VCaP (cell line): Measurements from ENCODE around the gene OBSL1.

Experiments used
- H3K27ac ChIP-seq: fragments of 450-650 bp; 2 replicates; pipeline ENCODE4 v1.5.1; 2017
- TF ChIP-seq, protein P1 (sequence below): fragments of 450-650 bp; conservative IDR thresholded peaks from 2 replicates; pipeline ENCODE4 v1.5.1; 2017; ENCODE audit warnings: mild to moderate bottlenecking, moderate library complexity

The OBSL1 gene

DNA sequence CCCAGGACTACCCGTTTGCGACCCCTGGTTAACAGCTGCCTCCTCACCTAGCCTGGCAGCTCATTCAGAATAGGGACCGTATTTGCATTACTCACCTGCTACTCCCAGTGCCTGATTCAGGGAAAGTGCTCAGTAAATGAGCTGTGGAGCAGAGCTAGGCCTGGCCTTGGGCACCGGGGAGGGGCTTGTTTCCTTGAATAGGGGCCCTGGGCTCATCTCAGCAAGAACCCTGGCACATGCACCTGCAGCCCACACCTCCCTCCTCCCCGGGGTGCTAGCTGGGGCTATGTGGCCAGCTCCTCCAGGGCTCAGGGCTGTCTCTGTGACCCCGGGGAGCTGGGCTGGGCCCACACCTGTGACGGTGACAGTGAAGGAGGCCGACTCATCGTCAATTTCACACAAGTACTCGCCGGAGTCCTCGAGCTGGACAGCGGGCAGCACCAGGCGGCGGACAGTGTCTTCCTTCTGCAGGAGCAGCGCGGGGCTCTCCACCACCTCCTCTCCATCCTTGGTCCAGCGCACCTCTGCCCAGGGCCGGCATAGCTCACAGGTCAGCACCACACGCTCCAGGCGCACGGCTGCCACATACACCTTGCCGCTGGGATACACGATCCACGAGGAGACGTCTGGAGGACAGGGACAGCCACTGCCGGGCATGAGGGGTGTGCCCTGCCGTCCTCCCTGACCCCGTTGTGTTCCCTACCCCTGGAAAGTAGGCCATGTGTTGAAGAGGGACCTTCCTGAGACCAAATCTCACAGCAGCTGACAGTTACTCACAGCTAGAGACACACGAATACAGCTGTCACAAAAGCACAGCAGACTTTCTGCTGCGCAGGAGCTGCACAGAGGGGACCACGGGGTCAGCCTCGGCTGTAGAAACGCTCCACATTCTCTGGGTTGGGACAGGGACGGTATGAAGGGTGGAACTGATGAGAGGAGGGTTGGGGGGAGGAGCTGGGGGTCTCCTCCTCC is 9.0 kb downstream of the OBSL1 start:
- TF ChIP-seq, protein P1, sequence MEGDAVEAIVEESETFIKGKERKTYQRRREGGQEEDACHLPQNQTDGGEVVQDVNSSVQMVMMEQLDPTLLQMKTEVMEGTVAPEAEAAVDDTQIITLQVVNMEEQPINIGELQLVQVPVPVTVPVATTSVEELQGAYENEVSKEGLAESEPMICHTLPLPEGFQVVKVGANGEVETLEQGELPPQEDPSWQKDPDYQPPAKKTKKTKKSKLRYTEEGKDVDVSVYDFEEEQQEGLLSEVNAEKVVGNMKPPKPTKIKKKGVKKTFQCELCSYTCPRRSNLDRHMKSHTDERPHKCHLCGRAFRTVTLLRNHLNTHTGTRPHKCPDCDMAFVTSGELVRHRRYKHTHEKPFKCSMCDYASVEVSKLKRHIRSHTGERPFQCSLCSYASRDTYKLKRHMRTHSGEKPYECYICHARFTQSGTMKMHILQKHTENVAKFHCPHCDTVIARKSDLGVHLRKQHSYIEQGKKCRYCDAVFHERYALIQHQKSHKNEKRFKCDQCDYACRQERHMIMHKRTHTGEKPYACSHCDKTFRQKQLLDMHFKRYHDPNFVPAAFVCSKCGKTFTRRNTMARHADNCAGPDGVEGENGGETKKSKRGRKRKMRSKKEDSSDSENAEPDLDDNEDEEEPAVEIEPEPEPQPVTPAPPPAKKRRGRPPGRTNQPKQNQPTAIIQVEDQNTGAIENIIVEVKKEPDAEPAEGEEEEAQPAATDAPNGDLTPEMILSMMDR, result no peak

DNA sequence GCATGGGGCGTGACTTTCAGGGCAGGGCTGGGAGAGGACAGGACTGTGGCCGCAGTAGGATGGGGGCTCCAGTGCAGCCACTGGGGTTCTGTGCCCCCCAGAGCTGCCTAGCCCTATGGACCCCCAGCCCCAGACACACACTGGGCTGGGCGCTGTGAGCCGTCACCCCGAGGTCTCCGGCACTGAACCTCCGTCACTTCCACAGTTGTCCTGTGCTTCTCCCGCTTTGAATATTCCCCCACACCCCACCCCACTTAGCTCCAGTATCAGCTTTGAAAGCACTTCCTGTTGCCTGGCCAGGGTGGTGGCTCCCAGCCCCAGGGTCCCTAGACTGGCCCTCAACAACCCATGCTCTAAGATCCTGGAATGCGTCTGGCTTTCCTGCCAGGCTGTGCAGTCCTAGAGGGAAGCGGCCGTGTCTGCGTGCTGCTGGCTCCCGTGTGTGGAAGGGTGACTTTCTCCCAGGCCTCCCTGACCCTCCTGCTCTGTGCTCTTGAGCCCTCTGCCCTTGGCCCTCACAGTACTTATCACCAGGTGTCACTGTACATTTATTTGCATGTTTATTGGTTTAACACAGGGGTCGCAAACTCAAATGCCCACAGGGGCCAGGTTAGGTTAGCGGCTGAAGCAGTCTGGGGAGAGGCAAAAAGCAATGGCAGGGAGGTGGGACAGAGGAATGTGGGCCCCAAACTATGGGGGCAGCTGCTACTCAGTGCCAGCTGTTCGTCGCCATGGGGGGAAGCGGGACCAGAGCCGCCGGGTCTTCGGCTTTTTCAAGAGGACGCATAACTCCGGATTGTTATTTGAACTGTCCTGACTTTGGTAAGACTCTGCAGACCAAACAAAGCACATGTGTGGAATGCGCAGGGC is 9.9 kb downstream of the OBSL1 start:
- H3K27ac ChIP-seq, result no peak overlapping the region
- TF ChIP-seq, protein P1, result no peak

More for the DNA sequence above, 9.0 kb downstream of the OBSL1 start:
- H3K27ac ChIP-seq, result no peak overlapping the region

DNA sequence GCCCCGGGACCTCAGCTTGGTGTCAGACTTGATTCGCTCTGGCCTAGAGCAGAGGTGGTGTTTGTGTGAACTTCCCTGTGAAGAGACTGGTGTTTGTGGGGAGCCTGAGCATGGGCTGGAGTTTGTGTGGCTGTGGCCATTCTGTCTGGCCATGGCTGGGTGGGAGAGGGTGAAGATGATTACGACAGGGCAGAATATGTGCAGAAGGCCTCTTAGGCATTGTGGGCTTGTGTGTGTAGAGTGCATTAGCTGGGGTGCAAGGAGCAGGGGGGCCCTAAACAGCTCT is 10.5 kb downstream of the OBSL1 start:
- TF ChIP-seq, protein P1, result no peak
- H3K27ac ChIP-seq, result no peak overlapping the region

DNA sequence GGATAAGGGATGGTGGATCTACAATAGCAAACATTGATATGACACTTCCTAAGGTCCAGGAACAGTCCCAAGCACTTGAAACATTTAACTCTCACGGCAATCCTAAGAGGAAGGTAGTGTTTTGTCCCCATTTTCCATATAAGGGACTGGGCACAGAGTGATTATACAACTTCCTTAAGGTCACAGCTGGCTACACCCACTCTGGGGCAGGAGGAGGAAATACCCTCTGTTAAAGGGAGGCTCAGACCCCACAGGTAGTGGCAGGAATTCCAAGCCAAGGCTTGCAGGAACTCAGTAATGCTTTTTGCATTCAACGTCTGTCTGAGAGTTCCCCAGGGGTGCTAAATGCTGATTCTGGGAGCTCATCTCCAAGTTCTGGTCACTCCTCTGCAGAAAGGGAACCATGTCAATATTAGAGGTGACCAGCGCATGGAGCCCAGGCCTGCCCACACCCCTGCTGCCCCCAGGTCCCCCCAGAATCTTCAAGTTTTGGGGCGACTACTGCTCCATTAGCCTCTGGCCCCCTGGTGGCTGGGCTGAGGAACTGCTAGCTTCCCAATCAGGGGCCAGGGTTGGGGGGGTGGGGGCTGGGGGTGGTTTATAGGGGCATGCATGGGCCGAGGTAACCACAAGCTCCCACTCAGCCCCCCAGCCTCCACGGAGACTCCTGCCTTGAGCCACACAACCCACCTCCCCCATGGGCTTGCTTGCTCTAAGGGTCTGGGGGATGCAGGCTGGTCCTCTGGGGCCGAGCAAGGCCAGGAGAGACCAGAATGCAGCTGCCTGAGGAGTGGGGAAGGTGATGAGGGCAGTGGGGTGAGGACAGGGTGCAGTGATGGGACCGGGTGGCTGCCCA is 11.1 kb downstream of the OBSL1 start:
- TF ChIP-seq, protein P1, result peak; percentile 76
- no peak overlapping the region for H3K27ac ChIP-seq

DNA sequence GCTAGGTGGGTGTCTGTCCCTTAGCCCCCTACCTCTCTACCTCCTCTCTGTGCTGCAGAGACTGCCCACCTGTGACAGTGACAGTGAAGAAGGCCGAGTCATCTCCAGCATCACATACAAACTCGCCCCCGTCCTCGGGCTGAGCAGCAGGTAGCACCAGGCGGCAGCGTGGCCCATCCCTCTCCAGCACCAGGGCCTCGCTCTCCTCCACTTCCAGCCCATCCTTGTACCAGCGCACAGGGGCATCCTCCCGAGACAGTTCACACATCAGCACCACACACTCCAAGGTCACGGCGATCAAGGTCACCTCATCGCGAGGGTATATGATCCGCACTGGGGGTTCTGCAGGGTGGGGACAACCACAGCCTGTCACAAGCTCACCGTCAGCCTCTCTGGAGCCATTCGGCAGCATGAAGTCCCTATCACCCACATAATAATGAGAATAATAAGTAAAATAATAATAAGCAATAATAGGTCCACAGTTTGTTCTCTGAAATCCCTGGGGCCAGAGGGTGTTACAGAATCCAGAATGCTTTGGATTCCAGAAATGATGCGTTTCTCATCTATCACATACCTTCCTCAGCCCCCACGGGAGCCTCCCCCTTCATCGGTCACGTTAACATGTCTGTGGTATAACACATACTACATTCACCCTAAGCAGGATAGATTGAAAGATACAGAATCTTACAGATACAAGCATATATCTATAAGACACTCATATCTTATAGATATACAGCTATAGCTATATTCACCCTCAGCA is 12.0 kb downstream of the OBSL1 start:
- H3K27ac ChIP-seq, result no peak overlapping the region
- TF ChIP-seq, protein P1, result no peak

DNA sequence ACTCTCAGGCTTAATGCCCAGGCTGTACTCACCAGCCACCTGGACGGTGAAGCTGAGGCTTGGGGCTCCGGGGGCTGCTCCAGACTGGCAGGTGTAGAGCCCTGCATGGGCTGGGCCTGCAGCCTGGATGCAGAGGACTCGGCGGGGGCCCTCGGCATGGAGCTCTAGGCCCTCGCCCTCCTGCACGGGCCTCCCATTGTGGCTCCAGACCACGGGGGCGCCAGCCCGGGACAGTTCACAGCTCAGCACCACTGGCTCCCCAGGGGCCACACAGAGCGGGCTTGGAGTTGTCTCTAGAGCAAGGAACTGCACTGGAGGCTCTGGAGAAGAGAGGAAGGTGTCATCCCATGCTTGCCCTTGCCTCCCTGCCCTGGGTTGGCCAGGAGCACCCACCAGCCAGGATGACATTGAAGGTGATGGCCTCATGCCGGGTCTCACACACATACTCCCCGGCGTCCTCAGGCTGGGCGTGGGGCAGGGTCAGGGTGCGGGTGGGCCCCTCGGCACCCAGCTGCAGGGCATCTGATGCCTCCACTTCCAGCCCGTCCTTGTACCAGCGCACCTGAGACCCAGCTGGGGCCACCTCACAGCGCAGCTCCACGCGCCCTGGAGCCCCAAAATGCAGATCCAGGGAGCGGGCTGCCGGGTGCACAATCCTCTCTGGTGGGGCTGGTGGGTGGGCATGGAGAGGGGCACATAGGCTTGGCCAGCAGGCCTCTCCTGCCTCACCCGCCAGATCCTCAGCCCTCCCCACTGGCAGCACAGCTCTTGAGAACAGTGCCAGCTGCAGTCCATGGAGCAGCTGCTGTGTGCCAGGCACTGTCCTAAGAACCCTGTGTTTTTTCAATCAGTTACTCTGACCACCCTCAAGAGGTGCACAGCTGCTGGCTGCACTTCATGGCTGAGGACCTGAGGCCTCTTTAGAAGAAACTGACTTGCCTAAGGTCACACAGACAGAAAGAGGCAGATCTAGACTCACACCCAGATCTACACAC is 13.3 kb downstream of the OBSL1 start:
- H3K27ac ChIP-seq, result no peak overlapping the region
- TF ChIP-seq, protein P1, result no peak
